MM.1S (cell line): ENCODE results near the gene CHMP2A.

Experiments
- EZH2phosphoT487 ChIP-seq: fragments of 300-600 bp; sonication (generic); IDR thresholded peaks from 2 replicates; pipeline ENCODE4 v1.6.1; 2018; ENCODE audit warnings: antibody characterized with exemption, low read length
- TF ChIP-seq, protein P1 (sequence below): fragments of 300-600 bp; sonication (generic); IDR thresholded peaks from 2 replicates; pipeline ENCODE4 v1.5.1; 2016; ENCODE audit warnings: antibody characterized with exemption, low read length, mixed read lengths

DNA sequence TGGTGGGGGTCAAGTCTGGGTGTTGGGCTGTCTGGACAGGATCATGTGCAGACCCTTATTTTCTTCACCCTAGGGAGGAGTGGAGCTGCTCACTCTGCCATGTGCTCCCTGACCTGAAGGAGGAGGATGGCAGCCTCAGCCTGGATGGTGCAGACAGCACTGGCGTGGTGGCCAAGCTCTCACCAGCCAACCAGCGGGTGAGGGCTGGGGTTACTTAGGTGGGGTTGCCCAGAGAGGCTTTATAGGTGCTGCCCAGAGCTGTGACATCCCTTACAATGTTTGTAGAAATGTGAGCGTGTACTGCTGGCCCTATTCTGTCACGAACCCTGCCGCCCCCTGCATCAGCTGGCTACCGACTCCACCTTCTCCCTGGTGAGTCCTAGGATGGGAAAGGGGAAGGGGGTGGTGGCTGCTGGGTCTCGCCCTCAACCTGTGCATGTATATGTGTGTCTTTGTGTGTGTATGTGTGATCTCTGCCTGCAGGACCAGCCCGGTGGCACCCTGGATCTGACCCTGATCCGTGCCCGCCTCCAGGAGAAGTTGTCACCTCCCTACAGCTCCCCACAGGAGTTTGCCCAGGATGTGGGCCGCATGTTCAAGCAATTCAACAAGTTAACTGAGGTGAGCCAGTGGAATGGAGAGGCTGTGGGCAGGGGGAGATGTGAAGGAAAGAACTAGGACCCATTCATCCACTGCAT lies 5.1 kb downstream of the CHMP2A start:
- TF ChIP-seq, protein P1, sequence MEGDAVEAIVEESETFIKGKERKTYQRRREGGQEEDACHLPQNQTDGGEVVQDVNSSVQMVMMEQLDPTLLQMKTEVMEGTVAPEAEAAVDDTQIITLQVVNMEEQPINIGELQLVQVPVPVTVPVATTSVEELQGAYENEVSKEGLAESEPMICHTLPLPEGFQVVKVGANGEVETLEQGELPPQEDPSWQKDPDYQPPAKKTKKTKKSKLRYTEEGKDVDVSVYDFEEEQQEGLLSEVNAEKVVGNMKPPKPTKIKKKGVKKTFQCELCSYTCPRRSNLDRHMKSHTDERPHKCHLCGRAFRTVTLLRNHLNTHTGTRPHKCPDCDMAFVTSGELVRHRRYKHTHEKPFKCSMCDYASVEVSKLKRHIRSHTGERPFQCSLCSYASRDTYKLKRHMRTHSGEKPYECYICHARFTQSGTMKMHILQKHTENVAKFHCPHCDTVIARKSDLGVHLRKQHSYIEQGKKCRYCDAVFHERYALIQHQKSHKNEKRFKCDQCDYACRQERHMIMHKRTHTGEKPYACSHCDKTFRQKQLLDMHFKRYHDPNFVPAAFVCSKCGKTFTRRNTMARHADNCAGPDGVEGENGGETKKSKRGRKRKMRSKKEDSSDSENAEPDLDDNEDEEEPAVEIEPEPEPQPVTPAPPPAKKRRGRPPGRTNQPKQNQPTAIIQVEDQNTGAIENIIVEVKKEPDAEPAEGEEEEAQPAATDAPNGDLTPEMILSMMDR = no peak
- TF ChIP-seq EZH2phosphoT487 = no peak
